ENCODE data around the gene LCP1.

Gene LCP1

DNA sequence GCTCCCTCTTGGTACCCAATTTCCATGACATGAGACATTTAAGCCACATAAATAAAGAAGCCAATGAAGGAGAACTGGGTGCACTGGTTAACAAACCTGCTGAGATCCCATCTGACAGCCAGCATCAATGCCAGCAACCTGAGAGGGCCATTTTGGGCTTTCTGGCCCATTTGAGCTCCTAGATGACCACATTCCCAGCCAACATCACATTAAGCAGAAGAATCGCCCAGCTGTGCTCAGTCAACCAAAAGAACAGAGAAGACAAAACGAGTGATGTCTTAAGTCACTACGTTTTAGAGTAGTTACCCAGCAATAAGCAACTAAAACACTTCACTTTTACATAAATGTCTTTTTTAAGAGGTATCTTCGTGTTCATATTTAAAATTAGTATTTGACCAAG is 21.9 kb downstream of the LCP1 start:
- no peak for DNase-seq (ENCODE audit: low read depth)

DNA sequence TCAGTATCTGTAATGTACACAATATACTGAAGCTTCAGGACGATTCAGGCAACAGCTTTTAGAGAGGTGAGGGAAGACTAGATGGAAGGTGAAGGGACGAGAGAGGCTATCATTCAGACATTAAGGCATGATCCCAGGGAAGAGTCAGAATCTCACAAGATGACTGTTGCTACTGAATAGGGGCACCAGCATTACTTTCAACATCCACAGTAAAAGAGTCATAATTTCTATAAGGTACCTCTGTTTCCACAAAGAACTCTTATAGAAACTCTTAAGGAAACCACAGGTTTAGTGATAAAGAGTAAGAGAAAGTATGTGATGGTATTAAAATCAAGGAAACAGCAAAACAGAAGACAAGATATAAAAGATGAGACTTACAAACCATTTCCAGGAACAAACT is 23.0 kb downstream of the LCP1 start:
- no peak for DNase-seq (ENCODE audit: low read depth)

DNA sequence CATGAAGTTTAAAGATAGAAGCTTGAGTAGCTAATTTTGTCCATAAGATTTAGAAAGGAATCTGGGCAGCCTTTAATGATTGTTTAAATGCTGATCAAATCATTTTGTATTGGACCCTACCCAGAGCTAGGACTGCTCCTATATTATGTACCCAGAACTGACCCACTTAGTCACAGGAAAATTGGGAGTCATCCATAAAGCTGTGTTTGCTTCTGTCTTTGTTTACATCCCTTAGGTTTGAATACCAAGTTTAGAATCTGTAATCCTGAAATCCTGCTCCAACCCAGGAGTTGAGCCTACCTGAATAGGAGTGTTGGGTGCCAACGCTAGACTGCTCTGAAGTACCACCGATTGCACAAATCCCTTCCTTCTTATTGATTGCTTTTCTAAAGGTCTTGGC is 23.8 kb downstream of the LCP1 start:
- no peak for DNase-seq (ENCODE audit: low read depth)

DNA sequence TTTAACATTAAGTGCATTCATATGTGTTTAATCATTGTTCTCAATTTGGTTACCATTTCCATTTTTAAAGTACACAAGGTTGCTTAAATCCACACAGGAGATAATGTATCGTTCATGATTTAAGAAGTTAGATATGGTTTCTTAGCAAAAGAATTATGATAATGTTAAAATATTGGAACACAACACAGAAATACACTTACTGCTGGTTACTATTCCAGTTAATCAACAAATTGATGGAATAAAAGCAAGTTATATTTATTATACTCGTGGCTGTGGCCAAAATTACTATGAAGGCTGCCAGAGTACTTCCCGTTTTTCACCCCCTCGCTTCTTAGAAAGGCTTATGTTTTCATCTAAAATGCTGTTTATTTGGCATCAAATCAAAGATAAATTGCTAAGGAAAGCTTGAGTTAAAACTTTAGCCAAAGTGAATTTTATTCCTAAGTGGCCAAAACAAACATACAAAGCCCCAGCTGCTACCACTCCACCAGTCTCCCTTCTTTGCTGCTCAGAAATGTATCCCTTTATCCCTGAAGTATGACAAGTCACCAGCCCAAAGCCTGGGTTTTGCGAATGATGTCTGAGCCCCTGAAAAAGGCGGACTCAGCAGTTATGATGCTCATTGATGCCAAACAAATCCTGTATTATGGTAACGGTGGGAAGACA is 27.7 kb downstream of the LCP1 start:
- DNase-seq (ENCODE audit: low read depth): no peak

DNA sequence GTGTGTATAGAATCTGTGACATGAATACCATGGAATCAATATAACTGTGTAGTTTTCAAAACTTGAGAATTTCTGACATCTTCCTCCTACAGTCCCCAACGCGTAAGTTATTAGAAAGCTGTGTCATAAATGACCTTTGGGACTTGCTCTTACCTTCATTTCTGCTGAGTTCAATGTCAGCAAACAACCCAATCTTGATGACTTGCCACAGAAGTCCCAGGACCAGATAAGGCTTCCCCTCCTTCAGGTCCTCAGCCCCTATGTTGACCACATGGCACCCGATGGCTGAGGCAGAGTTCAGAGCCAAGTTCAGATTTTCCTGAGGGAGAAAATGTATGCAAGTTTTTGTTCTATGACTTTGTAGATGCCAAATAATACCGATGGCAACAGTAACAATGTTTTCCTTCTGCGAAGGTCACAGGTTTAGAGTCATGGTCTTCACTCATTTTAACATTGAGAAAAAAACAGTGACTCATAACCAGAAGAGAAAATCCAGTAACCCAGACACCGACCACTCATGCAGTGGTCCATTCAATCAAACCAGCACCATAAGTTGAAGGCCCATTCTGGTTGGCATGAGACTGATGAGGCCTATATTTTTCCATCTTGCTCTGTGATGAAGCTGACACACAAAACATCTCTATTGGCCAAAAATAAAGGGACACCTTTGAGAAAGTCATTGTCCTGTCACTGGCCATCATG is 29.2 kb downstream of the LCP1 start:
- DNase-seq (ENCODE audit: low read depth): no peak

DNA sequence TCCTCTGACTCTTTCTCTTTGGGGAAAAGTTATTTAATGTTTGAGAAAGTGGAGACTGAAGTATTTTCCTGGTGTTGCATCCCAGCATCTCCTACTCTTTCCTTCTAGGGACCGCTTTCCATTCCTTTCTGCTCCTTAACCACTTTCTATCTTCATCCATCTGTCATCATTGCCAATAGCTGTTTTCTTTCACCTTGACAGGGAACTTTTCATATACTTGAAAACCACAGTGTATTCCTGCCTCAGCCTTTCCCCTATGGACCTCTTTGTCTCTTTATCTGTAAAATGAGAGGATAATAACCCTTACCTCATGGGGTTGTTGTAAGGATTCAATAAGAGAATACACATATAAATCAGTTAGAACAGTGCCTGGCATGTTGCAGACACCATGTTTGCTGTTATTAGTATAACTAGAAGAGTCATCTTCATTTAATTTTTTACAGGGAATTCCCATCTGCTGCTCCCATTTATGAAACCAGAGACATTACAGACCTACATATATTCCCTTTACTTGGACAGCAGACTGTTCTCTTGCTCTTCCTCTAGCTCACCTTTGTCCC is 31.8 kb downstream of the LCP1 start:
- no peak for DNase-seq (ENCODE audit: low read depth)

DNA sequence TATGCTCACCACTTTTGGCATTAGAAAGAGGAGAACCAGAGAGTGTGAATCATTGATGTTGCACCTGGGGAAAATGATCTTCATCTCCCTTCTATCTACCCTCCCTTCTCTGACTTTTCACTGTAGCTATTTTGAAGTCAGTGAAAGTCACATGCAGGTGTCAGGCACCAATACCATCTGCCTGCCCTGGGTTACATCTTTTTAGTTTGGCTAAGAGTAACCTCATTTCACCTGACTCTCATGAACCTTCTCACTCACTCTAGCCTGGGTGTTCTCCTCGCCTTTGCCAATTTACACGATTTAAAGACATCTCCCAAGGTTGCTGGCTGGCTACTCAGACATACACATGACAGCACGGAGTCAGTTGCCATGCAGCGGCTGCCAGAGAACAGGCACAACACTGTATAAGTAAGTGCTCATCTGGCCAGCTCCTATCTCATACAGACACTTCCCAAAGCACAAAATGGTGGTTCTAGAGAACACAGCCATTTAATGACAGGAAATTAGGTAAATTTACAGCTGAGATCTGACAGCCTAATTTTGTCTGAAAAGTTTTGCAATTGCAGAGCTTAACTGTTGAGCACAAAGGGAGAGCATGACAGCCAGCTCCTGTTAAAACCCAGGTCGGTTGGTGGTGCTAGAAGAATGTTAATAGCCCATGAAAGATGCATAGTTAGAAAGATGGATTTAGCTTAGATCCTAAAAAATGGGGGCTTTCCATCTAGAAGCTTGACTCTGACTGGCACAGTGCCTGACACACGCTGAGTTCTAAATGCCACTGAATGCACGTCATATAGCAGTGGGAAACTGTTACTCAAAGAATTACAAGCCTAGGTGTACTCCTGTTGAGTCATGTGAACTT is 32.5 kb downstream of the LCP1 start:
- DNase-seq (ENCODE audit: low read depth): no peak

DNA sequence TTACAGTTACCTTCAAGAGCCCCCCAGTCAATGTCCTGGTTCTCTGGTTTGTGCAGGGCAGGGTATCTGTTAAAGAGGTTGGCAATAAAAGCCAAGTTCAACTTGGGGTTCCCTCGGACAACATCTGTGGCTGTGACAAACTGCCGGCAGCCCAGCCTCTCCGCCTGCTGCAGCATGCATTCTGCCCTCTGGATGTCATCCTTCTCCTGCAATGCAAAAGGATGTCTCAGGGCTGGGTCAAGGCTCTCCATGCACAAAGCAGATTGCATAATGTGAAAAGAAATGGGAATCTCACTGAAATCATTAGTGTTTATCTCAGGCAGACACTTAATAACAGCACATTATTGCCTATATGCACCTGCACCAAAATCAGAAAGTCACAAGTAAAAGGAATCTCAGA is 35.1 kb downstream of the LCP1 start:
- DNase-seq (ENCODE audit: low read depth): no peak

DNA sequence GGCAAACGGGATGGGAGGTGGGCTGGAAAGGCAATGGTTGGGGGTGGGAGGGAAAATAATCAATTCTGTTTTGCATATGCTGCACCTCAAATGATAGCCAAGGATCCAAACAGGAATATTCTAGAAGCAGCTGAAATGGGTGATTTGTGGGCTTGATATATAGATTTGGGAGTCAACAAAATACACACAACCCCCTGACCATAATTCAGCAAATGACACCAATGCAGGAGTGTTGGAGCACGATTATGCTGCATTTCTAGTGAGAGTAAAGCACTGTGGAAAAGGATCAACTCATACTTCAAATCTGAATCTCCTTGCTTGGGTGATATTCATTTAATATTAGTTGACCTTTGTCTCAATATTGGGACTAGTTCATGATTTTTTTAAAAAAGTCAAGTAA is 36.0 kb downstream of the LCP1 start:
- no peak for DNase-seq (ENCODE audit: low read depth)

DNA sequence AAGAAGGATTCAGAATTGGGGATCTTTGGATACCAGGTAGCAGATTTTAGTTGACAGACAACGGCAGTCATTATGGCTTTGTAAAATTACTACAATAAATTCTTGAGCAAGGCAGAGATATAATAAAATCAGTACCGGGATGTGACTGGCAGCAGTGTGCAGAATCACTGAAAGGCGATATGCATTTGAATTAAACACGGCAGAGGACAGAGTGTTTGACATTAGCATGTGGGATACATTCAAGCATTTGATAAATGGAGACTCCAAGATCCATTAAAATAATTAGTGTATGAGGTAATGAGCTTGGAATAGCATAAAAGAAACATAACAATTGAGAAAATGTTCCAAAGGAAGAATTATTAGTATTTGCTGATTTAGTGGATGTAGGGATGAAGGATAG is 36.8 kb downstream of the LCP1 start:
- DNase-seq (ENCODE audit: low read depth): no peak

DNA sequence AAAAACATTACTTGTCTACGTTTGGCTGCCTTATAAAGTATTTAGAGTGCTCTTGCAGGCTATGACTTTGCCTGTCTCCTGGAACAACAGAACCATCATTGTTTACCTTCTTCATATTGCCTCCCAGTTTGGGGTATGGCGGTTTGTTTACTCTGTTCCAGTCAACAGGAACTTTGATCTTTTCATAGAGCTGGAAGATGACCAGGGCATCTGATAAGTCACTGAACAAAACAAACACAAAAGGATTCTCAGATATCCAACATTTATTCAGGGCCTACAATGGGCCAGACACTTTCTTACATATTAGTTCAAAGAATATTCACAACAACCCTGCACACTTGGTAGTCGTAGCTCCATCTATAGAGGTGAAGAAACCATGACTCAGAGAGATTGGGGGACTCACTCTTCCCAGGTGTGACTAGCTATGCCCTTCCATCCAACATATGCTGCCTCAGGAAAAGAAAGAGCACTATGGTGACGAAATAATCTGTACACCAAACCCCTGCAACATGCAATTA is 38.7 kb downstream of the LCP1 start:
- DNase-seq (ENCODE audit: low read depth): no peak

DNA sequence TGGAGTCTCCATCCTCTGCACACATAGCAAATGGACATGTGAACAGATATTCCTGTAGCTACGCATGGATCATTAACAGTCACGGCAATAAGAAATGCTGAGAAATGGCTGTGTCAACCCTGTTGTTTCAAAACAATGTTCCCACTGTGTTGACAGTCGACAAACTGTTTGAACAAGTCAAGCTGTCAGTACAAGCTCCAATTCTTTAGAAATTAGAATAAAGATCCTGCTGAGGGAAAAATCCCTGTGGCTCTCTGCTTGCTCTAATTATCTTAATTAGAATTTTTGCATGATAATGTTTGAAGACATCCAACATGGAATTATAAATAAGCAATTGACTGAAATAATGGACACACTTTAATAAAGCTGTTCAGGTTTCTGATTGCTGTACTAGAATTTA is 39.2 kb downstream of the LCP1 start:
- DNase-seq (ENCODE audit: low read depth): no peak

DNA sequence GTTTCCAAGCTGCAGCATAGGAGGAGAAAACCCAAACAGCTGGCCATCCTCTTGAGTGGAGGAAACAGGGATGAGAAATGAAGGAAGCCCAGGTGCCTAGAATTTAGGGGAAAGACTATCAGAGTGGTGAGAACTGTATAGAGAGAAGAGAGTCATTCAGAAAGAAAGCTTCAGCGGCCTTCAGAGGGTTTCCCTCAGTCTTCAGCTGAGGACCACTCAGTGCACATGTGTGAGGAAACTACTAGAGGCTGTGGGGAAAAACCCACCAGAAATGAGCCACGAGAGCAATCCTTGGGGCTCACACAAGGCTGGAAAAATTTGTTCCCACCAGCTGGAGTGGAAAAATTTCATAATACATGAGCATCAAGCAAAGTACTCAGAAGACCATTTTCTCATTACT is 41.9 kb downstream of the LCP1 start:
- DNase-seq (ENCODE audit: low read depth): no peak

DNA sequence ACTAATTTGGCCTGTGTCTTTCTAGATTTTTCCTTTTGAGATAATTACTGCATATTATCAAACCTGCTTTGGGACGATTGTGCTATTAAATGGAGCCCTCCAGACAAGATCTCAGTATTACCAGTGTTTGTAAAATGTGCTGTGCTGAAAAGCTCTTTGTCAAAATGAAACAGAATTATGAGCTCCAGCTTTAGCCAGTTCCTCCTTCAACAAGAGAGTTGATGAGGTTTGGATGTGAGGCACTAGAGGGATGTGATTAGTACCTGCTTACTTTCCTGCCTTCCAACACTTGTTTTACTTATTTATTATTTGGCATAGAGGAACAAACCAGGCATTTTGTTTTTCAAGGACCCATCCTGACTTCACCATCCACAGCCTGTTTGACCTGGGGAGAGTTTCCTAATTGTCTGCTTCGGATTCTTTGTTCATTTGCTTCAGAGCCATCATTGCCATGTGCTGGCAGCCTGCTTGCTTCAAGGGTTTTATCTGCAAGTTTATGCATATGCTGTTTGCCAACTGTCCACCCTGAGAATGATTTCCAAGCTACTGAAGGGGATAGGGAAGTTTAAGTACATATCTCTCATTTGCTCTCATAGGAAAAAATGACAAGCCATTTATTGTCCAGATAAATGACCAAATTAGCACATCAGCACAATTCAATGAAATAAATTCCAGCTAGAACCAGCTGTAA is 44.2 kb downstream of the LCP1 start:
- no peak for DNase-seq (ENCODE audit: low read depth)

DNA sequence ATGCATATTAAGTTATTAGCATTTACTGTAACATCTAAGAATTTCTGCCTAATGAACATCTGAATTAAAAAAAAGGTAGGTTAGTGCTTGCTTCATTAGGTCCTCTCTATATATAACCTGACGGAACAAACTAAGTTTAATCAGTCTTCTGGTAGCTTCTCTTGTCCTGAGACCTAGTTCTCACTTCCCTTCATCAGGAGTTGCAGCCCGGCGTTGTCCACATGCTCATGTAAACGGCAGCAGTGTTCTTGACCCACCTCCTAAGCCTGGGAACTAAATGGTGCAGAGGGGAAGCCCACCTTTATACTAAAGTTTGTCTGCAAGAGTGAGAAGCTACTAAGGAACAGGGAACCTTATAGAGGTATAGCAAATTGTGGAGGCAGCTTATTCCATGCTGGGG is 45.3 kb downstream of the LCP1 start:
- no peak for DNase-seq (ENCODE audit: low read depth)

DNA sequence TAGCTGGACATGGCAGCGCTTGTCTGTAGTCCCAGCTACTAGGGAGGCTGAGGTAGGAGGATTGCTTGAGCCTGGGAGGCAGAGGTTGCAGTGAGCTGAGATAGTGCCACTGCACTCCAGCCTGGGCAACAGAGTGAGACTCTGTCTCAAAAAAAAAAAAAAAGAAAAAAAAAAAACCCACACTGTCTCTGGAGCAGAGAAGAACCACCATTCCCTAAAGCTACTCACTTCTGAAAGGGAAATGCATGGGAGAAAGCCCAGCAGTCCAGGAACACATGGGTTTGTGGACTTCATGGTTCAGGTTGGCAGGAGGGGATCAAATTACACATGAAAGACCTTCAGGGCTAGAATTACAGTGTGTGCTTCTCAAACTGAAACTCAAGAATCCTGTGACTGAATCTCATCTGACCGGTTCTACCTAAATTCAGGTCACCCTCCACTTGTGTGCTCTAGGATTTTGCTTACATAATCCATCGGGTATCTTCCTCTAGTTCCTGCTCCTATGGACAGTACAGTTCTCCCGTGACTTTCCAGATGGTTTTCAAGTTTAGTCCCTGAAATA is 46.9 kb downstream of the LCP1 start:
- DNase-seq (ENCODE audit: low read depth): no peak

DNA sequence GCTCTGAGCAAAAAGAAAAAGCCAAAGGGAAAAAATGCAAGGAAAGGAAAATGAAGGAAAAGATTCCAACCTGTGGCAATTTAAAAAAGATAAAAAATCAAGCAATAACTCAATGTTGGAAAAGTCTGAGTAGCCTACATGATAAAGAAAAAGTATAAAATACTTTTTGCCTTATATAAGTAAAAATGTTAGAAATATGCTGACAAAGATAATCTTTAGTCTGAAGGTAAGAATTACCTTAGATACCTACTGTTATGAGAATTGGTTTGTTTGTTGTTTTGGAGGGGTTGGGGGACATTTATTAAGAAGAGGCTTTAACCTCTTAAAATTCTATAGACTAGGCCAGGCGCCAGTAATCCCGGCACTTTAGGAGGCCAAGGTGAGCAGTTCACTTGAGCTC is 47.5 kb downstream of the LCP1 start:
- DNase-seq (ENCODE audit: low read depth): no peak

DNA sequence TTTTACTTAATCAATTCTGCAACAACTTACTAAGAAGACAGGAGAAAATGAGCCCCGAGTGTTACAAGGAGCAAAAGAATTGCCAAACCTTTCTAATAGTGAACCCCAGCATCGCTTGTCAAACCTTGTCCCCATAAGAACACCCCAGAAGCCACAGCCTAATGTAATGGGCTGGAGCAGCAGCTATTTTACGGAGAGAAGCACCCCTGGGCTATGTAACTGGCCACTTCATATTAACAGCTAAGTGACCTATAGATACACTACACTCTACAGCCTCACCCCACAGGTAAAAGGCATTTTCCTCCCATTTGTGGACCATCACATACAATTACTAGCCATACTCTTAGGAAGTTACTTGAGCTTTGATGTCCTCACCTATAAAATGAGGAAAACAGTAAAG is 49.9 kb downstream of the LCP1 start:
- no peak for DNase-seq (ENCODE audit: low read depth)

DNA sequence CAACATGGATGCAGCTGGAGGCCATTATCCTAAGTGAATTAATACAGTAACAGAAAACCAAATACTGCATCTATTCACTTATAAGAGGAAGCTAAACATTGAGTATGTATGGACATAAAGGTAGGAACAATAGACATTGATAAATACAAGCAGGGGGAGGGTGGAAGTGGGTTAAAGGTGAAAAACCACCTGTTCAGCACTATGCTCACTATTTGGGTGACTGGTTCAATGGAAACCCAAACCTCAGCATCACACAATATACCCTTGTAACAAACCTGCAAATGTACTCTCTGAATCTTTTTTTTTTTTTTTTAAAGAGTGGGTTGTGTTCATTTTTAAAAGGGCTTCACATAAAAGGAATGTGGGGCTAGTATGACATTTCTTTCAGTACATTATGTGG is 50.3 kb downstream of the LCP1 start:
- no peak for DNase-seq (ENCODE audit: low read depth)

DNA sequence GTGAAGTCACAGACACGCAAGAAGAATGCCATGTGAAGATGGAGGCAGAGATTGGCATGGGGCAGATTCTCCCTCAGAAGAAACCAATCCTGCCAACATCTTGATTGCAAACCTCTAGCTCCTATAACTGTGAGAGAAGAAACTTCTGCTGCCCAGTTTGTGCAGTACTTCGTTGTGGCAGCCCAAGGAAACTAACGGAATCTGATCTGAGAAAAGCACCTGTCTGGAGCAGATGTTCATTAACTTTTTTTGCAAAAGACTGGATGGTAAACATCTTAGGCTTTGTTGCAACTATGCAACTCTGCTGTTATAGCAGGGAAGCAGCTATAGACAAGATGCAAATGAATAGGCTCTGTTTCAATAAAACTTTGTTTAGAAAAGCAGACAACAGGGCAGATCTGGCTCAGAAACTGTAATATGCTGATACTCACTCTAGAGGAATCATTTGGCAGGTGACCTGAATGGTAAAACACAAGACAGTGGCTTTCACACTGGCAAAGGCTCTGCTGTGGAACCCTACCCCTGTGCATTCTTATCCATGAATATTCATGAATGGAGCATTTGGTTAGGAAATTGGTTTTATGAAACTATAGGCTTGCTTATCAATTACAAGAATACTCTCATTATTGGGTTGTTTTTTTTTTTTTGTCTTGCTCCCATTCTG is 51.9 kb downstream of the LCP1 start:
- no peak for DNase-seq (ENCODE audit: low read depth)

DNA sequence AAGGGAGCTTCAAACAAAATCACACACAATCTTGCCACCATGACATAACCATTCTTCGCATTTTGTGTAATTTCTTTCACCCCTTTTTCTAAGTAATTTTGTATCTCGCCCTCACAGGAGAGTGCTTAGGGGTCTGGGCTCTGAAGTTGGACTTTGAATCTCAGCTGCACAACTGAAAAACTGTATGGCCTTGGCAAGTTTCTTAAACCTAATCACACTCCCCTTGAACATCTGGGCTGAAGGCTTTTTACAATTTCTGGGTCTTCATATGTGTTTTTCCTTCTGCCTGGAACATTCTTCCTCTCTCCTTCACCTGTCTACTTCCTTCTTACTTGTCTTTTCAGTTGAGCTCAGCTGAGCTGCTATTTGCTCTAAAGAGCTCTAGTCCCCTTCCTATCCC is 52.9 kb downstream of the LCP1 start:
- no peak for DNase-seq (ENCODE audit: low read depth)
